BLaER1 (cell line): ENCODE measurements around the gene TAL1.
"Not testable (repeated sequence)": the region's sequence is repeated elsewhere in the genome, so short reads cannot be mapped to it uniquely, and the experiment has no call there.

ENCODE experiments used
- H3K27ac ChIP-seq: shearing (Covaris generic); formaldehyde crosslinking; 2 replicates; pipeline ENCODE4 v1.8.1; 2022
- H3K27me3 ChIP-seq: shearing (Covaris generic); formaldehyde crosslinking; 2 replicates; pipeline ENCODE4 v1.8.1; 2022
- H3K36me3 ChIP-seq: shearing (Covaris generic); formaldehyde crosslinking; 2 replicates; pipeline ENCODE4 v1.8.1; 2022
- H3K4me1 ChIP-seq: shearing (Covaris generic); formaldehyde crosslinking; 2 replicates; pipeline ENCODE4 v1.8.1; 2022
- H3K4me2 ChIP-seq: shearing (Covaris generic); formaldehyde crosslinking; 2 replicates; pipeline ENCODE4 v1.8.1; 2022
- H3K4me3 ChIP-seq: shearing (Covaris generic); formaldehyde crosslinking; 2 replicates; pipeline ENCODE4 v1.8.1; 2022
- H3K9ac ChIP-seq: shearing (Covaris generic); formaldehyde crosslinking; 2 replicates; pipeline ENCODE4 v1.8.1; 2022
- H3K9me3 ChIP-seq: shearing (Covaris generic); formaldehyde crosslinking; 2 replicates; pipeline ENCODE4 v1.8.1; 2022
- H4K20me1 ChIP-seq: shearing (Covaris generic); formaldehyde crosslinking; 2 replicates; pipeline ENCODE4 v1.8.1; 2022
- Cebpa-rat ChIP-seq: shearing (Covaris generic); IDR thresholded peaks from 2 replicates; pipeline ENCODE4 v1.8.1; 2022

TAL1 gene

DNA sequence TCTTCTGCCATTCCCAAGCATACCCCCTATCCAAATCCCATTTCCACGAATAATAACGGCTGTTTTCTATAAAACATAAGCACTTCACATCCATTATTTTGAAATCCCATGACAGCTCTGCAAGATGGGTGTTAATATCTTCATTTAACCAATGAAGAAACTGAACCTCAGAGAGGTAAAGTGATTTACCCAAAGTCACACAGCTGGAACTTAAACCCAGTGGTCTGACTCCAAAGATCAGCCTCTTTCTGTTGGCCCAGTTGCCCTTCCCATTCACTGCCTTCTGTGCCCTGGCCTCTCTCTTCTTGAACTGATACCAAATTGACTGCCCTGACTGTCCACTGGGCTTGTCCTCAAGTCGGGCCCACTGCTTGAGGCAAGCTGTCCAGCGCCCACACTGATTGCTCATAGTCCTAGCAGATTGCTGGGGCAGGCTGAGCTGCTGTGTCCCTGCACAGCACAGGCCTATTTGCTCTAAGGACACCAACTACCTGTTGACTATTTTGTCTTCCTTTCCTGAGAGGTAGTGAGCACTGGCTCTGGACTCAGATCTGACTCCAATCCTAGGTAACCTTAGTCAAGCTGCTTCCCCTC, 19.3 kb downstream of the TAL1 start:
- H3K9me3 ChIP-seq, result no peaks in the 10 kb centered on the region
- no peaks in the 10 kb centered on the region for H3K27me3 ChIP-seq
- H3K4me2 ChIP-seq, result no peak overlapping the region; the same call in 1 of the 2 replicates
- H3K36me3 ChIP-seq, result no peaks in the 10 kb centered on the region
- H3K4me1 ChIP-seq, result peaks cover 27% of the 10 kb centered on the region
- no peak overlapping the region for H3K9ac ChIP-seq
- no peak overlapping the region for H3K4me3 ChIP-seq
- TF ChIP-seq Cebpa-rat, result no peak
- H4K20me1 ChIP-seq, result no peaks in the 10 kb centered on the region
- no peak overlapping the region; the same call in 1 of the 2 replicates for H3K27ac ChIP-seq

- Histone ChIP-seq H3K9me3 (no peaks in the 10 kb centered on the region), H3K27me3 (no peaks in the 10 kb centered on the region), H3K36me3 (no peaks in the 10 kb centered on the region), H3K4me1 (peaks cover 27% of the 10 kb centered on the region), H3K9ac (peak overlapping the region; percentile 22; the same call in 1 of the 2 replicates), H4K20me1 (no peaks in the 10 kb centered on the region), H3K4me3 (no peak overlapping the region), H3K27ac (peak overlapping the region; percentile 42; the same call in 1 of the 2 replicates), H3K4me2 (peak overlapping the region; percentile 51)
- no peak for TF ChIP-seq Cebpa-rat
Measured at GRCh38 chr1:47211796-47212269, 20.2 kb downstream of the TAL1 start.

- no peak overlapping the region for H3K4me2 ChIP-seq
- H3K4me3 ChIP-seq, result no peak overlapping the region
- H3K4me1 ChIP-seq, result peaks cover 25% of the 10 kb centered on the region
- no peaks in the 10 kb centered on the region for H3K36me3 ChIP-seq
- H3K9me3 ChIP-seq, result no peaks in the 10 kb centered on the region
- no peaks in the 10 kb centered on the region for H4K20me1 ChIP-seq
- no peaks in the 10 kb centered on the region for H3K27me3 ChIP-seq
- no peak for TF ChIP-seq Cebpa-rat
- no peak overlapping the region for H3K27ac ChIP-seq
- no peak overlapping the region for H3K9ac ChIP-seq
Measured at GRCh38 chr1:47210666-47211065, 21.4 kb downstream of the TAL1 start.

GRCh38 chr1:47209725-47210325, 22.2 kb downstream of the TAL1 start:
- no peaks in the 10 kb centered on the region for H3K9me3 ChIP-seq
- H3K4me3 ChIP-seq, result no peak overlapping the region
- no peaks in the 10 kb centered on the region for H3K27me3 ChIP-seq
- H3K4me1 ChIP-seq, result peaks cover 21% of the 10 kb centered on the region
- no peaks in the 10 kb centered on the region for H3K36me3 ChIP-seq
- H4K20me1 ChIP-seq, result no peaks in the 10 kb centered on the region
- H3K27ac ChIP-seq, result no peak overlapping the region
- no peak overlapping the region for H3K4me2 ChIP-seq
- TF ChIP-seq Cebpa-rat, result no peak
- H3K9ac ChIP-seq, result no peak overlapping the region

- Histone ChIP-seq H3K9me3 (no peaks in the 10 kb centered on the region), H3K4me2 (no peak overlapping the region), H3K4me3 (no peak overlapping the region), H3K27me3 (no peaks in the 10 kb centered on the region), H3K27ac (no peak overlapping the region), H3K9ac (no peak overlapping the region), H3K4me1 (peaks cover 14% of the 10 kb centered on the region), H4K20me1 (no peaks in the 10 kb centered on the region), H3K36me3 (no peaks in the 10 kb centered on the region)
- TF ChIP-seq Cebpa-rat, result no peak
Measured at GRCh38 chr1:47209091-47209490, 22.9 kb downstream of the TAL1 start.

DNA sequence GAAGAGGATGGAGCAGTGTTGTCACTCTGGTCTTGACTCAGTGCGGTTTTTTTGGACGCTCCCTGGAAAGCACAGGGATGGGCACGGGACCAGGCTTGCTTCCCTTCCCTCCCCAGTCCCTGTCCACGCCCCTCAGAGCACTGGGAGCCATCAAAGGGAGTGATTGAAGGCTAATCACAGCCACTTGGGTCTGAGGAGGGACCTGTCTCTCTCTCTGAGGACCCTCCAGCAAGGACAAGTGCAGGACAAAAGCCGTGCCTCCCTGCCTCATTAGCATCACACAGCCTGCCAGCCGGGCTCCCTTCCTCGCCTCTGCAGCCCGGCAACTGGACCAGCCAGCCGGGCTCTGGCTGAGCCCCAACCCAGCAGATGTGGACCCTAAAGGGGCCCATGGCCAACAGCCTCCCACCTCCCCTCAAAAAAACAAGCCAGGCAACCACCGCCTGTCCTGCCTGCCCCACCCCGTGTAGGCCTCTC, 23.6 kb downstream of the TAL1 start:
- no peak overlapping the region for H3K27ac ChIP-seq
- no peak overlapping the region for H3K9ac ChIP-seq
- no peaks in the 10 kb centered on the region for H3K9me3 ChIP-seq
- no peak overlapping the region for H3K4me2 ChIP-seq
- no peaks in the 10 kb centered on the region for H4K20me1 ChIP-seq
- no peak for TF ChIP-seq Cebpa-rat
- peaks cover 19% of the 10 kb centered on the region for H3K4me1 ChIP-seq
- H3K36me3 ChIP-seq, result no peaks in the 10 kb centered on the region
- H3K27me3 ChIP-seq, result no peaks in the 10 kb centered on the region
- no peak overlapping the region for H3K4me3 ChIP-seq

DNA sequence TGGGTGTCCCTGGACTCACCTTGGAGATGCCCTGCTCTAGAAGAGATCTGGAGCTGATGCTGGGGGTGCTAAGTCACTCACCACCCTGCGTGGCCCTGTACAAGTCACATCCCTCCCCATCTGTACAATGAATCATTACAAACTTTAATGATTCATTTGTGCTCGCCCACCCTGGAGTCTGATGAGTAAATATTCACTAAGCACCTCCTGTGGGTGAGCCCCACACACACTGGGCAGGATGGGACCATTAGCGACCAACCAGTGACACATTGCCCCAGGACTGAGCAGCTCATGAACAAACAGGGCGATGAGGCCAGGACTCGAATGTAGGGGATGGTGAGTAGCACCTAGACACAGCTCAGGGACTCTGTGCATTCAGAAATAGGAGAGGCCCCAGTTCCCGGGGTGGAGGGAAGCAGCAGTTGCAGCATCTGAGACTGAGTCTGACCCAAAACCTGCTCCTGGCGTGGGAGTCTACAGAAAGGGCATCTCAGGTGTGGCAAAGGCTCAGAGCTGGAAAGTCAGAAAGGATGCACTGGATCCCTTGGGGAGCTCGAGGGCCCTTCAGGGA, 24.1 kb downstream of the TAL1 start:
- Histone ChIP-seq H3K9ac (no peak overlapping the region), H3K27me3 (no peaks in the 10 kb centered on the region), H3K9me3 (peaks cover 4% of the 10 kb centered on the region), H3K4me2 (no peak overlapping the region), H4K20me1 (no peaks in the 10 kb centered on the region), H3K4me1 (peaks cover 24% of the 10 kb centered on the region), H3K4me3 (no peak overlapping the region), H3K27ac (no peak overlapping the region), H3K36me3 (no peaks in the 10 kb centered on the region)
- TF ChIP-seq Cebpa-rat, result no peak

- H3K27ac ChIP-seq, result no peak overlapping the region
- H3K4me3 ChIP-seq, result no peak overlapping the region
- no peak for TF ChIP-seq Cebpa-rat
- peaks cover 11% of the 10 kb centered on the region for H3K4me1 ChIP-seq
- H3K9me3 ChIP-seq, result peaks cover 6% of the 10 kb centered on the region
- H3K27me3 ChIP-seq, result no peaks in the 10 kb centered on the region
- no peaks in the 10 kb centered on the region for H4K20me1 ChIP-seq
- H3K9ac ChIP-seq, result no peak overlapping the region
- H3K4me2 ChIP-seq, result no peak overlapping the region
- no peaks in the 10 kb centered on the region for H3K36me3 ChIP-seq
Measured at GRCh38 chr1:47205918-47206317, 26.1 kb downstream of the TAL1 start.

GRCh38 chr1:47203504-47203903, 28.5 kb downstream of the TAL1 start:
- peak overlapping the region; percentile 46 for H3K4me2 ChIP-seq
- H3K4me1 ChIP-seq, result peaks cover 11% of the 10 kb centered on the region
- H3K9me3 ChIP-seq, H3K27me3 ChIP-seq, H3K36me3 ChIP-seq, H3K9ac ChIP-seq, H3K4me3 ChIP-seq, H4K20me1 ChIP-seq, H3K27ac ChIP-seq: not testable (repeated sequence)

- Histone ChIP-seq H3K27ac (no peak overlapping the region), H3K9ac (no peak overlapping the region), H3K9me3 (peaks cover 6% of the 10 kb centered on the region), H3K4me2 (no peak overlapping the region), H4K20me1 (no peaks in the 10 kb centered on the region), H3K4me1 (peaks cover 11% of the 10 kb centered on the region), H3K4me3 (no peak overlapping the region), H3K27me3 (0 out of 2 replicates have a peak, but pooled peaks cover 3% of the 10 kb centered on the region), H3K36me3 (no peaks in the 10 kb centered on the region)
- no peak for TF ChIP-seq Cebpa-rat
Measured at GRCh38 chr1:47201179-47201578, 30.8 kb downstream of the TAL1 start.
